Measurements from ENCODE around the gene IL10RA. TPM values are rescaled to one million over a fixed set of nuclear protein-coding genes. Genes with fewer than 3 reads are reported as not detected.

The IL10RA gene
- total RNA-seq, 4 donors from 2014 or later: 14.3 to 34.9 (median 20.9) TPM

DNA sequence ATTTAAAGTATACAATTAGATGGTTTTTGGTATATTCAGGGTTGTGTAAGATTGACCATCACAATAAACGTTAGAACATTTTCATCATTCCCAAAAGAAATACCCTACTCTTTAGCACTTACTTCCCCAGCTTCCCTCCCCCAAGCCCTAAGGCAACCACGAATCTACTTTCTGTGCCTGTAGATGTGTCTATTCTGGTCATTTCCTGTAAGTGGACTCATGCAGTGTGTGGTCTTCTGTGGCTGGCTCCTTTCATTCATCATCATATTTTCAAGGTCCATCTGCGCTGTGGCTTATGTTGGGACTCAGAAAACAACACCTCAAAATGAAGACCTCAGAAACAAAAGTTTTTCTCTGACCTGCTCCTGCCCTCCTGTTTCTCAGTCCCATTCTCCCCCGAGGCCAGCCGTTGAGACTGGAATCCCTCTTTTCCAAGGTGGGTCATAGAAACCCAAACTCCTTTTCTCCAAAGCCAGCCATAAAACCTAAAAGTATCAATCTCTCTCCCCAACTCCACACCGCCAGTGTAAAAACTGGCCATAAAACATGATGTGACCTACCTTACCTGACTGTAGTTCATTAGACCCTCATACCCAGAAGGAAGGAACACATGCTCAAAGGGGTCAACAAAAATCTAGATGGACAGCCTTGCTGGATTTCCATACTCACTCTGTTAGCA lies 44.1 kb upstream of the IL10RA start:
- Histone ChIP-seq H3K27ac (replicated peaks in 1 of 4) (no peak overlapping the region), H3K9me3 (no peaks in the 10 kb centered on the region), H3K4me1 (peaks cover 4 to 8% (median 6%) of the 10 kb centered on the region in 4 donors), H3K27me3 (peaks cover 0 to 1% (median 0%) of the 10 kb centered on the region in 4 donors), H3K36me3 (no peaks in the 10 kb centered on the region), H3K4me3 (no peak overlapping the region)
- intact Hi-C loops (cut with DNase I): loop anchor here (10.0 kb wide), 1 partner anchor 137 kb away; no protein-coding TSS in a partner anchor
- WGBS: 80% methylated on average over 6 of the region's 6 CpGs
- no peak for DNase-seq (ENCODE audit: extremely low spot score)
- TF ChIP-seq CTCF (IDR thresholded peaks at IDR 0.05) (no peak), POLR2AphosphoS5 (IDR thresholded peaks at IDR 0.05) (no peak), POLR2A (IDR thresholded peaks at IDR 0.05; ENCODE audit: low read depth) (no peak), EP300 (IDR thresholded peaks at IDR 0.05) (no peak)

DNA sequence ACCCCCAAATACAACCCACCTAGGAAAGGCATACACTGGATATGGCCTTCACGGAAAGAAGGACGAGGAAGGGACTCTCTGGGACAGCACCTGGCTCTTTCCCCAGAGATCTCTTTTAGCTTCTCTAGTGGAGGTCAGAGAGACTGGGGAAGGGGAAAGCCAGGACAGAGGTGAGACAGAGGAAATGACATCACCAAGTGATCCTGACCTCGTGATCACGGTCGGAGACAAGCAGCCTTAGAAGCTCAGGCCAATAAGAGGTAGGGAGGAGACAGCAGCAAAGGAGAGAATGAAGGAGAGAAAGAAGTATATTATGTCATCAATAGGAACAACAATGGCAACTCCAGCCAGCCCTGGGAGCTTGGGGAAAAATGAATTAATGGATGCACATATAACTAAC lies 41.6 kb upstream of the IL10RA start:
- DNase-seq (ENCODE audit: extremely low spot score): no peak
- no peak overlapping the region for H3K27ac ChIP-seq (replicated peaks in 1 of 4)
- peaks cover 0 to 19% (median 0%) of the 10 kb centered on the region in 4 donors for H3K27me3 ChIP-seq
- H3K4me1 ChIP-seq: peaks cover 4 to 10% (median 6%) of the 10 kb centered on the region in 4 donors
- no peak overlapping the region for H3K4me3 ChIP-seq
- 81% methylated on average over 5 of the region's 5 CpGs for WGBS
- H3K9me3 ChIP-seq: no peaks in the 10 kb centered on the region
- H3K36me3 ChIP-seq: no peaks in the 10 kb centered on the region
- TF ChIP-seq POLR2AphosphoS5 (IDR thresholded peaks at IDR 0.05): no peak
- TF ChIP-seq EP300 (IDR thresholded peaks at IDR 0.05): no peak
- no peak for TF ChIP-seq POLR2A (IDR thresholded peaks at IDR 0.05; ENCODE audit: low read depth)
- TF ChIP-seq CTCF (IDR thresholded peaks at IDR 0.05): no peak
- intact Hi-C loops (cut with DNase I): loop anchor here (10.0 kb wide), 1 partner anchor 140 kb away; no protein-coding TSS in a partner anchor

GRCh38 chr11:117945047-117945810 lies 41.0 kb upstream of the IL10RA start:
- WGBS: 57% methylated on average over 7 of the region's 7 CpGs
- intact Hi-C loops (cut with DNase I): loop anchor here (10.0 kb wide), 1 partner anchor 140 kb away; no protein-coding TSS in a partner anchor
- no peaks in the 10 kb centered on the region for H3K9me3 ChIP-seq
- no peak for TF ChIP-seq EP300 (IDR thresholded peaks at IDR 0.05)
- no peak for TF ChIP-seq POLR2AphosphoS5 (IDR thresholded peaks at IDR 0.05)
- no peak for TF ChIP-seq CTCF (IDR thresholded peaks at IDR 0.05)
- TF ChIP-seq POLR2A (IDR thresholded peaks at IDR 0.05; ENCODE audit: low read depth): no peak
- no peaks in the 10 kb centered on the region for H3K36me3 ChIP-seq
- DNase-seq (ENCODE audit: extremely low spot score): no peak
- peaks cover 0 to 19% (median 0%) of the 10 kb centered on the region in 4 donors for H3K27me3 ChIP-seq
- no peak overlapping the region for H3K4me3 ChIP-seq
- peaks cover 4 to 10% (median 6%) of the 10 kb centered on the region in 4 donors for H3K4me1 ChIP-seq
- no peak overlapping the region for H3K27ac ChIP-seq (replicated peaks in 1 of 4)

DNA sequence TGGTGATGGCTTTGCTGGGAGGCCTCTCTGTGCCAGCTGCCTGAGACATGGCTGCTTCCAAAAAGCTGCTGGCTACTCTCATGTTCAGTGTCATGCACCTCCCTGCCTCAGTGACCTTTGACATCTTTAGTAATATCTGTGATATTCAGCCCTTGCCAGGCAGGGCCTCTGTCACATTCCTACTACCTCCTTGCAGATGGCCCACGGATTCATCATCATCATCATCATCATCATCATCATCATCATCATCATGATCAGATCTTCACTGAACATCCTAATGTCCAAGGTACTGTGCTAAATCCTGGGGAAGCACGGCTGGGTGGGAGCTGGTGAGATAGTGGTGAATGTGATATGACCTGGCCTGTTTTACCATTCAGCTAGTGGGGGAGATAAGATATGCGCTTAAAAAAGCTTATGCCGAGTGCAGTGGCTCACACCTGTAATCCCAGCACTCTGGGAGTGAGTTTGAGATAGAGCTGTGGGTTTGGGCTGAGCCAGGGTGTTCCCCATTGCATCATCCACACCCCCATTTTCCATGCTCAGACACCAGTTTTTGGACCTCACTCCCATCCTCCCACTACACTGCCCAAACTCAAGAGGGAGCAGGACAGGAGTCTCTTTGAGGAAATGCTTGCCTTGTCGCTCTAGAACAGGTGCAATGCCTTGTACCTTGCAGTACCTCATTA lies 39.9 kb upstream of the IL10RA start:
- H3K27ac ChIP-seq (replicated peaks in 1 of 4): no peak overlapping the region
- H3K9me3 ChIP-seq: no peaks in the 10 kb centered on the region
- no peak for DNase-seq (ENCODE audit: extremely low spot score)
- peaks cover 4 to 10% (median 6%) of the 10 kb centered on the region in 4 donors for H3K4me1 ChIP-seq
- WGBS: 69% methylated on average over 5 of the region's 5 CpGs
- H3K4me3 ChIP-seq: no peak overlapping the region
- peaks cover 0 to 24% (median 0%) of the 10 kb centered on the region in 4 donors for H3K27me3 ChIP-seq
- TF ChIP-seq CTCF (IDR thresholded peaks at IDR 0.05) (no peak), EP300 (IDR thresholded peaks at IDR 0.05) (no peak), POLR2AphosphoS5 (IDR thresholded peaks at IDR 0.05) (no peak), POLR2A (IDR thresholded peaks at IDR 0.05; ENCODE audit: low read depth) (no peak)
- intact Hi-C loops (cut with DNase I): loop anchor here (10.0 kb wide), 1 partner anchor 141 kb away; no protein-coding TSS in a partner anchor
- no peaks in the 10 kb centered on the region for H3K36me3 ChIP-seq

Data from esophagus muscularis mucosa (tissue), 4 donors.